HepG2 (cell line): ENCODE data around the gene PSMA7. TPM values are rescaled to one million over a fixed set of nuclear protein-coding genes. Genes with fewer than 3 reads are reported as not detected.

ENCODE experiments used
- ETV6 ChIP-seq: sonication (generic); formaldehyde crosslinking; conservative IDR thresholded peaks from 2 replicates; pipeline ENCODE4 v1.4.0; 2020; ENCODE audit warnings: missing genetic modification reagents
- EZH2 ChIP-seq: conservative IDR thresholded peaks from 2 replicates; pipeline ENCODE4 v1.6.1; 2012; ENCODE audit warnings: mild to moderate bottlenecking, low read depth, low read length, moderate library complexity
- GABPB1 ChIP-seq: IDR thresholded peaks from 2 replicates; pipeline ENCODE4 v1.6.1; 2016; ENCODE audit warnings: mild to moderate bottlenecking, missing genetic modification reagents, moderate library complexity, missing compliant biosample characterization
- GATAD1 ChIP-seq: IDR thresholded peaks from 2 replicates; pipeline ENCODE4 v1.6.1; 2016; ENCODE audit warnings: missing genetic modification reagents, missing compliant biosample characterization
- GATAD2A ChIP-seq: IDR thresholded peaks from 2 replicates; pipeline ENCODE4 v1.6.1; 2016
- GFI1 ChIP-seq: sonication (generic); formaldehyde crosslinking; IDR thresholded peaks from 2 replicates; pipeline ENCODE4 v1.5.0; 2020; ENCODE audit warnings: missing genetic modification reagents, mild to moderate bottlenecking, borderline replicate concordance
- HCFC1 ChIP-seq: fragments of 150-350 bp; IDR thresholded peaks from 2 replicates; pipeline ENCODE4 v1.6.1; 2014; ENCODE audit warnings: low read depth, low read length
- HES4 ChIP-seq: sonication (generic); formaldehyde crosslinking; IDR thresholded peaks from 2 replicates; pipeline ENCODE4 v1.9.0; 2021; ENCODE audit warnings: mild to moderate bottlenecking, missing genetic modification reagents, borderline replicate concordance
- MEF2D ChIP-seq: sonication (generic); formaldehyde crosslinking; IDR thresholded peaks from 2 replicates; pipeline ENCODE4 v1.5.1; 2020; ENCODE audit warnings: mild to moderate bottlenecking, missing genetic modification reagents
- RAD21 ChIP-seq: fragments of 450-650 bp; formaldehyde crosslinking; IDR thresholded peaks from 2 replicates; pipeline ENCODE4 v1.5.0; 2020; ENCODE audit warnings: mild to moderate bottlenecking
- TBL1XR1 ChIP-seq: fragments of 150-350 bp; IDR thresholded peaks from 2 replicates; pipeline ENCODE4 v1.6.1; 2014; ENCODE audit warnings: borderline replicate concordance, low read length; ENCODE audit not compliant: partially characterized antibody
- TOPORS ChIP-seq: sonication (generic); formaldehyde crosslinking; IDR thresholded peaks from 2 replicates; pipeline ENCODE4 v1.8.0; 2023; ENCODE audit warnings: mild to moderate bottlenecking, missing genetic modification reagents
- YY1 ChIP-seq: IDR thresholded peaks from 2 replicates; pipeline ENCODE4 v1.6.1; 2011; ENCODE audit warnings: low read length, low read depth, moderate library complexity, mild to moderate bottlenecking; ENCODE audit not compliant: insufficient read depth, insufficient replicate concordance
- ZNF44 ChIP-seq: sonication (generic); formaldehyde crosslinking; IDR thresholded peaks from 2 replicates; pipeline ENCODE4 v1.5.1; 2020; ENCODE audit warnings: mild to moderate bottlenecking, missing genetic modification reagents
- polyA plus RNA-seq, 8 experiments: library from polyadenylated mRNA; depleted of rRNA in 3 of 8; stranded (reverse) in 7 of 8; unstranded in 1 of 8; fragments of >200 nt; fragmentation: Illumina TruSeq in 4 of 8; extraction: Trizol in 4 of 8; gene quantifications; 2 replicates each; pipeline versions ENCODE4 v1.2.1 to v1.2.3, GENCODE V29; 2011 to 2016; ENCODE audit warnings: low read depth in 4 of 8, missing spikeins in 1 of 8, mixed read lengths in 1 of 8; ENCODE audit not compliant: insufficient read depth in 1 of 8
- total RNA-seq, 5 experiments: library from RNA; depleted of rRNA; stranded (reverse); fragments of >200 nt; fragmentation: Illumina TruSeq; extraction: Trizol; gene quantifications; 2 replicates each; pipeline ENCODE4 v1.2.3, GENCODE V29; 2016; ENCODE audit warnings: low read depth in 1 of 5
- TF ChIP-seq, protein P1 (sequence below): sonication (generic); formaldehyde crosslinking; IDR thresholded peaks from 2 replicates; pipeline ENCODE4 v1.4.0; 2020; ENCODE audit warnings: mild to moderate bottlenecking, missing genetic modification reagents
- TF ChIP-seq, protein P2 (sequence below): sonication (generic); formaldehyde crosslinking; IDR thresholded peaks from 2 replicates; pipeline ENCODE4 v1.9.0; 2021; ENCODE audit warnings: missing genetic modification reagents, borderline replicate concordance
- TF ChIP-seq, protein P3 (sequence below): sonication (generic); formaldehyde crosslinking; IDR thresholded peaks from 2 replicates; pipeline ENCODE4 v1.8.1; 2023; ENCODE audit warnings: missing genetic modification reagents, inconsistent platforms, borderline replicate concordance

The PSMA7 gene
- total and polyA plus RNA-seq, 2 of the 13 experiments (the other 11 are each of a cell fraction or from before 2014, with no cell fraction given) = 531 to 631 TPM

DNA sequence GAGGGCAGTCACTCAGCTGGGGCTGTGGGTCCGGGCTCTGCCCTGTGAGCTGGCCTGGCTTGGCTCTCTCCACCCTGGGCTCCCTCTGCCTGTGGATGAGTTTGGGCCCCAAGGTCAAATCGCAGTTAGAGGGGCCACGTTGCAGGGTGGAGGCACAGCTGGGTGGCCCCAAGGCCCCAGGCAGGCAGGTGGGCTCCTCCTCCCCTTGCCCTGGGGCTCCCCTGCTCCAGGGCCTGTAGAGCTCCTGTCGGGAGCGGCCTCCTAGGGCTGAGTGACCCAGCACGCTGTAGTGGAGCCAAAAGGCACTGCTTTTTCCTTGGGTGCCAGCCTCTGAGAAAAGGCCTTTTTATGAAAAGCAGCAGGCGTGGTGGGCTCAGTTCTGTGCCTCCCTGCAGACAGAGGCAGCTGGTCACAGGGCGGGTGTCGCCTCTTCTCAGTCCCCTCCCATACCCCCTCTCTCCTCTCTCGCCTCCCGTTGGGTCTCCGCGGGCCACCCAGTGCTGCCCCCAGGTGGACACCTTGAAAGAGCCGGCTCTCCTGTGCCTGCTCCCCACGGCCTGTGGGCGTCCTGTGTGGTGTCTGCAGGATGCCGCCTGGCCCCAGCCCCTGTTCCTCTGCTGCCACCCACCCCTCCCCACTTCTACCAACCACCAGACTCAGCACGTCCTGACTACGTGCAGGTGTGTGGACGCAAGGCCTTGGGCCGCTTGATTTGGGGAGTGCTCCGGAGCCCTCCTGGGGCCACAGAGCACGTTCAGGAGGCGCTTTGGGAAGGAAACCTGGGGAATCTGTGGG is 13.6 kb upstream of the PSMA7 start (continued):
- TF ChIP-seq, protein P1, sequence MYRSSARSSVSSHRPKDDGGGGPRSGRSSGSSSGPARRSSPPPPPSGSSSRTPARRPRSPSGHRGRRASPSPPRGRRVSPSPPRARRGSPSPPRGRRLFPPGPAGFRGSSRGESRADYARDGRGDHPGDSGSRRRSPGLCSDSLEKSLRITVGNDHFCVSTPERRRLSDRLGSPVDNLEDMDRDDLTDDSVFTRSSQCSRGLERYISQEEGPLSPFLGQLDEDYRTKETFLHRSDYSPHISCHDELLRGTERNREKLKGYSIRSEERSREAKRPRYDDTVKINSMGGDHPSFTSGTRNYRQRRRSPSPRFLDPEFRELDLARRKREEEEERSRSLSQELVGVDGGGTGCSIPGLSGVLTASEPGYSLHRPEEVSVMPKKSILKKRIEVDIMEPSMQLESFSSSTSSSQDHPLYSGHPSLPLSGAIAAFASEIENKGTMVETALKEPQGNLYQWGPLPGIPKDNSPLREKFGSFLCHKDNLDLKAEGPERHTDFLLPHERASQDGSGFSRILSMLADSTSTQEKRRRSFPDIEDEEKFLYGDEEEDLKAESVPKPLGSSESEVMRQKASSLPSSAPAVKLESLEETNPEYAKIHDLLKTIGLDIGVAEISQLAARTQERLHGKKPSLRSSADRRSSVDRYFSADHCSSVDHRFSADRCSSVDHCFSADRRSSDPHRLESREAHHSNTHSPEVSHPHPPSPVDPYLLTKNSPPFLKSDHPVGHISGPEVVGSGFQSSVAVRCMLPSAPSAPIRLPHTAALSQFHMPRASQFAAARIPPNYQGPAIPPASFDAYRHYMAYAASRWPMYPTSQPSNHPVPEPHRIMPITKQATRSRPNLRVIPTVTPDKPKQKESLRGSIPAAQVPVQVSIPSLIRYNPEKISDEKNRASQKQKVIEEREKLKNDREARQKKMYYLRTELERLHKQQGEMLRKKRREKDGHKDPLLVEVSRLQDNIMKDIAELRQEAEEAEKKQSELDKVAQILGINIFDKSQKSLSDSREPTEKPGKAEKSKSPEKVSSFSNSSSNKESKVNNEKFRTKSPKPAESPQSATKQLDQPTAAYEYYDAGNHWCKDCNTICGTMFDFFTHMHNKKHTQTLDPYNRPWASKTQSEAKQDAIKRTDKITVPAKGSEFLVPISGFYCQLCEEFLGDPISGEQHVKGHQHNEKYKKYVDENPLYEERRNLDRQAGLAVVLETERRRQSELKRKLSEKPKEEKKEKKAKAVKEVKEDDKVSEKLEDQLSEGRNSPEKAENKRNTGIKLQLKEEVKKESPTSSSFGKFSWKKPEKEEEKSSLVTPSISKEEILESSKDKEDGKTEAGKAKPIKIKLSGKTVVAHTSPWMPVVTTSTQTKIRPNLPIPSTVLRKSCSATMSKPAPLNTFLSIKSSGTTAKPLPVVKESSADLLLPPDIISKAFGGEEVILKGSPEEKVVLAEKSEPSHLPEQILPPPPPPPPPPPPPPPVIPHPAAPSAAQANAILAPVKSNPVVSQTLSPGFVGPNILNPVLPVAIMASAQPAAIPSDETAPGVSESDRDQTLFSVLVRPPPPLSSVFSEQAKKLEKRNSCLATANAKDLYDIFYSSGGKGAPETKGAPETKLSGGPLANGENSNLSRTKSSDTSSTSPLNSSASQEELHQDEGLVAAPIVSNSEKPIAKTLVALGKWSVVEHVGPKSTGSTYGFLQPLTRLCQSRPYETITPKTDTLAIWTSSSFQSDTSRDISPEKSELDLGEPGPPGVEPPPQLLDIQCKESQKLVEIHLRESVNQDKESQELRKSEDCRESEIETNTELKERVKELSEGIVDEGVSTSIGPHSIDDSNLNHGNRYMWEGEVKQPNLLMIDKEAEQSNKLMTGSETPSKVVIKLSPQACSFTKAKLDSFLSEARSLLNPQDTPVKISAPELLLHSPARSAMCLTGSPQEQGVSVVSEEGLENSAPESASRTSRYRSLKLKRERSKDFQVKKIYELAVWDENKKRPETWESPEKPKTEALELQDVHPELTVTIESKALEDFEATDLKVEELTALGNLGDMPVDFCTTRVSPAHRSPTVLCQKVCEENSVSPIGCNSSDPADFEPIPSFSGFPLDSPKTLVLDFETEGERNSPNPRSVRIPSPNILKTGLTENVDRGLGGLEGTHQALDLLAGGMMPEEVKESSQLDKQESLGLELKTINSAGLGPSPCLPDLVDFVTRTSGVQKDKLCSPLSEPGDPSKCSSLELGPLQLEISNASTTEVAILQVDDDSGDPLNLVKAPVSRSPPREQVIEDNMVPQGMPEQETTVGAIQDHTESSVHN (CRISPR knock-in tag) = no peak
- peak; percentile 70; the same call in 1 of the 2 replicates for TF ChIP-seq ETV6 (CRISPR knock-in tag)
- TF ChIP-seq EZH2 = no peak
- TF ChIP-seq, protein P2, sequence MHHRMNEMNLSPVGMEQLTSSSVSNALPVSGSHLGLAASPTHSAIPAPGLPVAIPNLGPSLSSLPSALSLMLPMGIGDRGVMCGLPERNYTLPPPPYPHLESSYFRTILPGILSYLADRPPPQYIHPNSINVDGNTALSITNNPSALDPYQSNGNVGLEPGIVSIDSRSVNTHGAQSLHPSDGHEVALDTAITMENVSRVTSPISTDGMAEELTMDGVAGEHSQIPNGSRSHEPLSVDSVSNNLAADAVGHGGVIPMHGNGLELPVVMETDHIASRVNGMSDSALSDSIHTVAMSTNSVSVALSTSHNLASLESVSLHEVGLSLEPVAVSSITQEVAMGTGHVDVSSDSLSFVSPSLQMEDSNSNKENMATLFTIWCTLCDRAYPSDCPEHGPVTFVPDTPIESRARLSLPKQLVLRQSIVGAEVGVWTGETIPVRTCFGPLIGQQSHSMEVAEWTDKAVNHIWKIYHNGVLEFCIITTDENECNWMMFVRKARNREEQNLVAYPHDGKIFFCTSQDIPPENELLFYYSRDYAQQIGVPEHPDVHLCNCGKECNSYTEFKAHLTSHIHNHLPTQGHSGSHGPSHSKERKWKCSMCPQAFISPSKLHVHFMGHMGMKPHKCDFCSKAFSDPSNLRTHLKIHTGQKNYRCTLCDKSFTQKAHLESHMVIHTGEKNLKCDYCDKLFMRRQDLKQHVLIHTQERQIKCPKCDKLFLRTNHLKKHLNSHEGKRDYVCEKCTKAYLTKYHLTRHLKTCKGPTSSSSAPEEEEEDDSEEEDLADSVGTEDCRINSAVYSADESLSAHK (CRISPR knock-in tag) = no peak
- TF ChIP-seq YY1 = no peak
- TF ChIP-seq ZNF44 (CRISPR knock-in tag) = no peak
- TF ChIP-seq MEF2D (CRISPR knock-in tag) = no peak
- peak; percentile 65; the same call in 1 of the 2 replicates for TF ChIP-seq GATAD2A
- TF ChIP-seq GATAD1 (CRISPR knock-in tag) = peak; percentile 58
- no peak for TF ChIP-seq TBL1XR1
- no peak for TF ChIP-seq HCFC1
- TF ChIP-seq GABPB1 = peak; percentile 64
- TF ChIP-seq, protein P3, sequence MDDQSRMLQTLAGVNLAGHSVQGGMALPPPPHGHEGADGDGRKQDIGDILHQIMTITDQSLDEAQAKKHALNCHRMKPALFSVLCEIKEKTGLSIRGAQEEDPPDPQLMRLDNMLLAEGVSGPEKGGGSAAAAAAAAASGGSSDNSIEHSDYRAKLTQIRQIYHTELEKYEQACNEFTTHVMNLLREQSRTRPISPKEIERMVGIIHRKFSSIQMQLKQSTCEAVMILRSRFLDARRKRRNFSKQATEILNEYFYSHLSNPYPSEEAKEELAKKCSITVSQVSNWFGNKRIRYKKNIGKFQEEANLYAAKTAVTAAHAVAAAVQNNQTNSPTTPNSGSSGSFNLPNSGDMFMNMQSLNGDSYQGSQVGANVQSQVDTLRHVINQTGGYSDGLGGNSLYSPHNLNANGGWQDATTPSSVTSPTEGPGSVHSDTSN (CRISPR knock-in tag) = no peak
- TF ChIP-seq GFI1 (CRISPR knock-in tag) = no peak
- TF ChIP-seq HES4 (CRISPR knock-in tag) = no peak
- TF ChIP-seq RAD21 (CRISPR knock-in tag) = peak; percentile 94
- no peak for TF ChIP-seq TOPORS (CRISPR knock-in tag)
